ENCODE results near the gene GTF3C1.
"Not testable (repeated sequence)": the region's sequence is repeated elsewhere in the genome, so short reads cannot be mapped to it uniquely, and the experiment has no call there.

Gene GTF3C1

GRCh38 chr16:27444470-27444869, 105.2 kb downstream of the GTF3C1 start:
- no peak for DNase-seq (ENCODE audit: low read depth)

GRCh38 chr16:27444015-27444414, 105.7 kb downstream of the GTF3C1 start:
- no peak for DNase-seq (ENCODE audit: low read depth)

DNA sequence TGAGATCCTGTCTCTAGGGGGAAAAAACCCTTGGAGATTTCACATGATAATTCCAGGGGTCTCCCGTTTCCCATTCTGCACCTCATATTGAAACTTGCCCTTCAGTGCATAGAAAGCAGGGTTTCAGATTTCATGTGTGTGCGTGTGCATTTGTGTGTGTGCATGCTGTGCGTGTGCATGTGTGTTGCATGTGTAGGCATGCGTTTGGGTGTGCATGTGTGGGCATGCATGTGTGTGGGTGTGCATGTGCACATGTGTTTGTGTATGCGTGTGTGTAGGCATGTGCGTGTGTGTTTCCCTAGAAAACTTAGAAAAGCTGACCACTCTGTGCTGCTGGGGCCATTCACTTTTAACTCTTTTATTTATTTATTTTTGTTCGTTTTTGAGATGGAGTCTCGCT, 107.7 kb downstream of the GTF3C1 start:
- no peak for DNase-seq (ENCODE audit: low read depth)

- no peak for DNase-seq (ENCODE audit: low read depth)
Measured at GRCh38 chr16:27441276-27441675, 108.4 kb downstream of the GTF3C1 start.

DNA sequence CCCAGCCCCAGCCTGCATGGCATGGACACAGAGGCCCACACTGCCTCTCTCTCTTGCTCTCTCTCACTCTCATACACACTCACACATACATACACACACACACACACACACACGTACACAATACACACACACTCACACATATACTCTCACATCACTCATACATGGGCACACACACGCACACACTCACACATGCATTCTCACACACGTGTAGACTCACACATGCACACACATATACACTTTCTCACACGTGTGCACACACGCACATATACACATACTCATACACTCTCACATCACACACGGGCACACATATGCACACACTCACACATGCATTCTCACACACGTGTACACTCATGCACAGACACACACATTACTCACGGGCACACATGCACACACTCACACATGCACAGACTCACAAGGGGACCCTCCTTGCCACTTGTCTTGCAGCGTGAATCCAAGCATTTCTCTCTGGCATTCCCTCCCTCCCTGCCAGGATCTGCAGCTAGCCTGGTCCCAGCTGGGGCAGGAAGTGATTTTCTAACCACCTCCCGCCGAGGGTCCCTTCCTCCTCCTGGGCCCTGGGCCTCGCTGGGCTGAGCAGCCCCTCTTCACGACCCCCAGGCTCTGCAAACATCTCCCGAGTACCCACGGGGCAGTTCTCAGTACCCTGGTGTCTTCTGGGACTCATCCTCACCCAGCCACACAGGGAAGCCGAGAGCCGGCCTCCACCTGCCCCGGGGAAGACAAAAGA, 110.3 kb downstream of the GTF3C1 start:
- no peak for DNase-seq (ENCODE audit: low read depth)

DNA sequence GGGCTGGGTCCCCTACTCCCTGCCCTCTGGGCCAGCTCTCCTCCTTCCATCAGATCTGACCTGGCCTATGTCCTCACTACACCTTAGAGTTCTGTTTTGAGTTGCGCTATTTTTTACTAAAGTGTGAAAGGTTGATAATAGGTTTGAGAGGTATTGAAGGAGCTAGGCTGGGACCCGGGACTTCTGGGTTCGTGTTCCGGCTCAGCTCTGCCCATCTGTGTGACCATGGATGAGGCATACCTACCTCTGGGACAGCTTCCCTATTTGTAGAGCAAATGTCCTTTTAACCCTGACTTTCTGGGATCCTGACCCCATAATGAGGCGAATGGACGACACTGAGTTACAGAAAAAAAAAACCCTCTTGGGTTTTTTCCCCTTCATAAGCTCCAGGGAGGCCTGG, 111.8 kb downstream of the GTF3C1 start:
- DNase-seq (ENCODE audit: low read depth): no peak

DNA sequence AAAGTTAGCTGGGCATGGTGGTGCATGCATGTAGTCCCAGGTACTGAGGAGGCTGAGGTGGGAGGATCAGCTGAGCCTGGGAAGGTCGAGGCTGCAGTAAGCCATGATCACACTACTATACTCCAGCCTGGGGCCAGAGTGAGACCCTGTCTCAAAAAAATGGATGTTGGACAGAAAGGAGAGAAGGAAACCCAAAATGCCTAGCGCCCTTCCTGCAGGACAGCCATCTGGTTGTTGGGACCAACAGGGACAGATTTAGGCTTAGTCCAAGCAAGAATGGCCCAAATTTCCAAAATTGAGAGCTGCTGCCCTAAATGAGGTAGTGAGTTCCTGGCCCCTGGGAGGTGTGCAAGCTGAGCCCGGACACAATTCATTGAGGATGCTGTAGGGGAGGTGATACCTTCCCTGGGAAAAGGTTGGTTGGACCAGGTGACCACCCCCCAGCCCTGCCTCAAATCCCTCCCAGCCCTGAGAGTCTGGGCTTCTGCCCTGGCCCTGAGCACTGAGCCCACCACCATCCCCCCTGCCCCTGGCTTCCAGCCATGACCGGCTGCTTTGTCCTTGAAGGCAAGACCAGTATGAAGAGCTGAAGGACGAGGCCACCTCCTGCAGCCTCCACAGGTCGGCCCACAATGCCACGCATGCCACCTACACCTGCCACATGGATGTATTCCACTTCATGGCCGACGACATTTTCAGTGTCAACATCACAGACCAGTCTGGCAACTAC, 112.6 kb downstream of the GTF3C1 start:
- DNase-seq (ENCODE audit: low read depth): no peak

GRCh38 chr16:27436065-27436464, 113.6 kb downstream of the GTF3C1 start:
- DNase-seq (ENCODE audit: low read depth): no peak

- not testable (repeated sequence) for DNase-seq (ENCODE audit: low read depth)
Measured at GRCh38 chr16:27435146-27435545, 114.6 kb downstream of the GTF3C1 start.

- no peak for DNase-seq (ENCODE audit: low read depth)
Measured at GRCh38 chr16:27434141-27435051, 115.3 kb downstream of the GTF3C1 start.

DNA sequence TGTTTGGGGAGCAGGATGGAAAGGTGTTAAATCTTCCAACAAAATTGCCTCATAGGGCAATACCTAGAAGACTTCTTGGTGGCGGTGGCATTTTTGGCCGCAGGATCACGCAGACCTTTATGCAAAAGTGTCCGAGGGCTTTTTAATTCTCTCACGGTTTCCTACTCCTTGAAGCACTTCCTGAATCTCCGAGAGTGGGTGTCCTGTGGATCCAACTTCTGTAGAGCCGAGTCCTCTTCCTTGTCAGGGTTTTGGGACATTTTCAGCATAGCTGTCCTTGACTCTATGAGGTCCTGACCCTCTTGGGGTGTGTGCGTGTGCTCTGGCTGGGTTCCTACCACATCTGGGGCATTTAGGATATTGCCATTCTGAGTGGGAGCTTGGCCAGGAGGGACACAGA, 116.1 kb downstream of the GTF3C1 start:
- no peak for DNase-seq (ENCODE audit: low read depth)

- DNase-seq (ENCODE audit: low read depth): not testable (repeated sequence)
Measured at GRCh38 chr16:27433191-27433590, 116.5 kb downstream of the GTF3C1 start.

DNA sequence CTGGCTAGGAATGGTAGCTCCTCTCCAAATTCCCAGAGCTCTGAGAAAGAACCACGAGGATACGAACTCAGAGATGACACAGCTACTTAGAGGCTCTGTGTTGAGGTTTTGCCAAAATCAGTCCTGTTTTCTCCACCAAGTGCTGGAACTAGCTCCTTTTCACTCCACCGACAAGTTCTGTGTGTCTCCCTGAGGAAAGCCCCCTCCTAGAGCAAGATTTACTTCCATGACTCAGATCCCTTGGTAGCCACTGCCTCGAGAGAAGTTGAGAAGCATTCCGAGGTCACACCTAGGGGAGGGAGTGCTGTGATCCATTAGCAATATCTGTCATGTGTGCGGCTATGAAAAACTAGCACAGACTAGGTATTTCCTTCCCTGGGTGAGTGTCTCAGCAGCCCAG, 117.2 kb downstream of the GTF3C1 start:
- no peak for DNase-seq (ENCODE audit: low read depth)

- DNase-seq (ENCODE audit: low read depth): no peak
Measured at GRCh38 chr16:27431773-27432532, 117.8 kb downstream of the GTF3C1 start.

- peak; percentile 99 for DNase-seq (ENCODE audit: low read depth)
Measured at GRCh38 chr16:27430923-27431484, 118.7 kb downstream of the GTF3C1 start.

DNA sequence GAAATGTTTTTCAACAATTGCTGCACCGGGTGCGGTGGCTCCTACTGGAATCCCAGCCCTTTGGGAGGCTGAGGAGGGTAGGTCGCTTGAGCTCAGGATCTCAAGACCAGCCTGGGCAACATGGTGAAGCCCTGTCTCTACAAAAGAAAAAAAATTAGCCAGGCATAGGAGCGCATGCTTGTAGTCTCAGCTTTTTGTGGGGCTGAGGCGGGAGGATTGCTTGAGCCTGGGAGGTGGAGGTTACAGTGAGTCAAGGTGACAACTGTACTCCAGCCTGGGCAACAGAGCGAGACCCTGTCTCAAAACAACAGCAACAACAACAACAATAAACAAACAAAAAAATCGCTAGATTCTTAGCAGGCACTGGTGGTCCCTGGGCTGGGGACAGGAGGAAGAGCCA, 119.2 kb downstream of the GTF3C1 start:
- DNase-seq (ENCODE audit: low read depth): no peak

DNA sequence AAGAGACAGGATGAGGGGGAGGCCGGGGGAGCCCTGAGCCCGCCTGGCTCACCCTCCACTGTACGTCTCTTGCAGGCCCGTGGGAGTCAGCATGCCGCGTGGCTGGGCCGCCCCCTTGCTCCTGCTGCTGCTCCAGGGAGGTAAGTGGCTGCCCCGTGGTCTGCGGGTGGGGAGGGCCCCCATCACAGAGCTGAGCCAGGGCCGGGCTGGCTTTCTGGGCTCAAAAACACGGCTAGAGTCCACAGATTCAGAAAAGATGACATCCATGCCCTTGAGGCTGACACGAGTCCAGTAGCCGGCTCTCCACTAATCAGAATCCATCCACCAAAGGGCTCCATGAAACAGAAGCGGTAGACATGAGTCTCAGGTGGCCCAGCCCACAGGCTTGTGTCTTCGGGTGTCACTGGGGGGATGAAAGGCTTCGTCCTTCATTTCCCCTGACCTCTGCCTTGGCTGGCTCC, 119.7 kb downstream of the GTF3C1 start:
- no peak for DNase-seq (ENCODE audit: low read depth)

DNA sequence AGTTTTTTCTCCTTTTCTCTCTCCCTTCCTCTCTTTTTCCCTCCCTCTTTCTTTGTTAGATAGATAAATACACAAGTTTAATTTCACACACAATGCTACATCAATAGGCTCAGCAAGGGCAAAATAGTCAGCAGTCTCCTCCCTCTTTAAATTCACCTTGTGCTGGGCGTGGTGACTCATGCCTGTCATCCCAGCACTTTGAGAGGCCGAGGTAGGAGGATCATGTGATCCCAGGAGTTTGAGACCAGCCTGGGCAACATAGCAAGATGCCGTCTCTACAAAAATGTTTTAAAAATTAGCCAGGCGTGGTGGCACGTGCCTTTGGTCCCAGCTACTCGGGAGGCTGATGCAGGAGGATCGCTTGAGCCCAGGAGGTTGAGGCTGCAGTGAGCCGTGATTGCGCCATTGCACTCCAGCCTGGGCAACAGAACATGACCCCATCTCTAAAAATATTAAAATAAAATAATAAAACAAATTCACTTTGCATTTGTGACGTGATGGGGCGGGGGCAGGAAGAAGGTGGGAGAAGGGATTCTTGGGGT, 120.3 kb downstream of the GTF3C1 start:
- DNase-seq (ENCODE audit: low read depth): no peak

GRCh38 chr16:27428026-27428785, 121.5 kb downstream of the GTF3C1 start:
- no peak for DNase-seq (ENCODE audit: low read depth)

DNA sequence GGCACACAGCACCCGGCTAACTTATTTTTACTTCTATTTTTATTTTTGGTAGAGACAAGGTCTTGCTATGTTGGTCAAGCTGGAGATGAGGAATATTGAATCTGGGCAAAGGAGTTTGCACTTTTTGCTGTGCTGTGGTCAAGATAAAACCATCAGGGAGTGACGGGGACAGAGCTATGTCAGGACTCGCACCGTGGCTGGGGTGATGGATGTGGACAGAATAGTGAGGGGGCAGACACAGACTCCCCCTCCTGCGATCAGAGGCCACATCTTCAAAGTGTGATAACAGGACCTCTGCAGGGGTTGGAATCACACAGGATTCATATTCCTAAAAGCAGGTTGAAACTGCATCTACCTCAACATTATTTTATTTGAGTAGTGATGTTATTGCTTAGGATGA, 122.2 kb downstream of the GTF3C1 start:
- DNase-seq (ENCODE audit: low read depth): no peak

Data from CMK (cell line).